ENCODE results near the gene UAP1. TPM values are rescaled to one million over a fixed set of nuclear protein-coding genes. Genes with fewer than 3 reads are reported as not detected.
"Not testable (repeated sequence)": the region's sequence is repeated elsewhere in the genome, so short reads cannot be mapped to it uniquely, and the experiment has no call there.

Gene UAP1
- total RNA-seq, 3 donors from 2014 or later: 91.4 to 123 (median 116) TPM

GRCh38 chr1:162599451-162599850, 37.9 kb downstream of the UAP1 start:
- no peak for TF ChIP-seq CTCF (IDR thresholded peaks at IDR 0.05)
- H3K36me3 ChIP-seq (ENCODE audit: low read depth): no peaks in the 10 kb centered on the region
- DNase-seq (no peak), ATAC-seq (no peak)
- no peak overlapping the region for H3K4me3 ChIP-seq
- H3K9me3 ChIP-seq: no peaks in the 10 kb centered on the region
- H3K4me1 ChIP-seq (ENCODE audit: low read depth): no peaks in the 10 kb centered on the region
- intact Hi-C loops (cut with DNase I, micrococcal nuclease): no loop called here

- H3K4me3 ChIP-seq; intact Hi-C loops (cut with DNase I, micrococcal nuclease); DNase-seq; H3K4me1 ChIP-seq (ENCODE audit: low read depth); ATAC-seq; H3K9me3 ChIP-seq; H3K36me3 ChIP-seq (ENCODE audit: low read depth): not testable (repeated sequence)
Measured at GRCh38 chr1:162603117-162603516, 41.6 kb downstream of the UAP1 start.

GRCh38 chr1:162605225-162605927, 43.9 kb downstream of the UAP1 start:
- DNase-seq (no peak), ATAC-seq (peak; percentile 24)
- H3K36me3 ChIP-seq (ENCODE audit: low read depth): no peaks in the 10 kb centered on the region
- H3K4me1 ChIP-seq (ENCODE audit: low read depth): no peaks in the 10 kb centered on the region
- TF ChIP-seq CTCF (IDR thresholded peaks at IDR 0.05): no peak
- H3K4me3 ChIP-seq: no peak overlapping the region
- no peaks in the 10 kb centered on the region for H3K9me3 ChIP-seq
- intact Hi-C loops (cut with DNase I, micrococcal nuclease): no loop called here

GRCh38 chr1:162609306-162609705, 47.8 kb downstream of the UAP1 start:
- H3K36me3 ChIP-seq (ENCODE audit: low read depth): no peaks in the 10 kb centered on the region
- no peaks in the 10 kb centered on the region for H3K9me3 ChIP-seq
- no peak for TF ChIP-seq CTCF (IDR thresholded peaks at IDR 0.05)
- no peak for ATAC-seq
- no peak for DNase-seq
- H3K4me1 ChIP-seq (ENCODE audit: low read depth): no peaks in the 10 kb centered on the region
- intact Hi-C loops (cut with DNase I, micrococcal nuclease): no loop called here
- no peak overlapping the region for H3K4me3 ChIP-seq

- intact Hi-C loops (cut with DNase I, micrococcal nuclease): loop anchor here in 1 of 2 donors (10.0 kb wide), 1 partner anchor 192 kb away; no protein-coding TSS in a partner anchor
- Histone ChIP-seq H3K9me3 (peaks cover 10% of the 10 kb centered on the region), H3K4me1 (ENCODE audit: low read depth) (no peaks in the 10 kb centered on the region), H3K36me3 (ENCODE audit: low read depth) (no peaks in the 10 kb centered on the region), H3K4me3 (no peak overlapping the region)
- no peak for TF ChIP-seq CTCF (IDR thresholded peaks at IDR 0.05)
- DNase-seq (no peak), ATAC-seq (peak; percentile 57)
Measured at GRCh38 chr1:162612606-162613400, 51.3 kb downstream of the UAP1 start.

- intact Hi-C loops (cut with DNase I, micrococcal nuclease): loop anchor here in 1 of 2 donors (10.0 kb wide), 1 partner anchor 188 kb away; no protein-coding TSS in a partner anchor
- no peak for ATAC-seq
- no peaks in the 10 kb centered on the region for H3K36me3 ChIP-seq (ENCODE audit: low read depth)
Measured at GRCh38 chr1:162616848-162617247, 55.3 kb downstream of the UAP1 start.

More at GRCh38 chr1:162616848-162617247, 55.3 kb downstream of the UAP1 start:
- H3K4me1 ChIP-seq (ENCODE audit: low read depth): no peaks in the 10 kb centered on the region
- TF ChIP-seq CTCF (IDR thresholded peaks at IDR 0.05): no peak
- DNase-seq: no peak
- no peak overlapping the region for H3K4me3 ChIP-seq
- peaks cover 10% of the 10 kb centered on the region for H3K9me3 ChIP-seq

Data from mucosa of descending colon (tissue), 3 donors.